ENCODE measurements around the gene LRRC7. TPM values are rescaled to one million over a fixed set of nuclear protein-coding genes. Genes with fewer than 3 reads are reported as not detected.

Gene LRRC7
- total and polyA plus RNA-seq, 2 of the 8 experiments (the other 6 are each of a cell fraction or from before 2014, with no cell fraction given), result 0.03 to 0.17 TPM

GRCh38 chr1:69967245-69967766, 399.6 kb downstream of the LRRC7 start:
- no peak for FAIRE-seq
- peaks cover 0 to 2% of the 10 kb centered on the region in 2 experiments; a peak in 2 of 4 replicates for H3K9me3 ChIP-seq (ENCODE audit: insufficient read depth in 2 of 2, low read depth in 1 of 2, low read length in 1 of 2)
- H3K4me1 ChIP-seq (replicated peaks in 1 of 4; ENCODE audit: control insufficient read depth in 3 of 4, insufficient read depth in 4 of 4, low read length in 3 of 4), result no peaks in the 10 kb centered on the region
- H3K18ac ChIP-seq (ENCODE audit: extremely low read depth, low read length), result no peak overlapping the region
- no peak overlapping the region for H4K8ac ChIP-seq (ENCODE audit: extremely low read depth, insufficient read depth, low read length)
- H3K9ac ChIP-seq (replicated peaks in 1 of 4; ENCODE audit: extremely low read depth in 1 of 4, low read depth in 3 of 4, low read length in 3 of 4), result no peak overlapping the region
- POLR2A ChIA-PET (ENCODE audit: partially characterized antibody), result no interaction called here
- H4K91ac ChIP-seq (replicated peaks; ENCODE audit: insufficient read length, low read length), result no peak overlapping the region
- H2BK12ac ChIP-seq (ENCODE audit: low read depth, low read length), result no peak overlapping the region
- no peaks in the 10 kb centered on the region for H3K79me1 ChIP-seq (ENCODE audit: low read depth, low read length)
- no peaks in the 10 kb centered on the region for H3K27me3 ChIP-seq (replicated peaks in 1 of 4; ENCODE audit: control insufficient read depth in 3 of 4, extremely low read depth in 1 of 4, insufficient read depth in 3 of 4, low read length in 3 of 4)
- 83% methylated on average over 3 of the region's 3 CpGs; no CpG with 5 or more reads in 1 of the 2 experiments for WGBS, 2 experiments (ENCODE audit: extremely low coverage in 1 of 2, insufficient coverage in 1 of 2, insufficient read length in 1 of 2, insufficient replicate concordance in 2 of 2, low coverage in 1 of 2, low lambda C conversion rate in 2 of 2, missing lambda C conversion rate in 1 of 2)
- H2BK20ac ChIP-seq (ENCODE audit: low read length), result no peak overlapping the region
- no peaks in the 10 kb centered on the region for H3K36me3 ChIP-seq (ENCODE audit: control insufficient read depth in 2 of 4, insufficient read depth in 4 of 4, low read length in 3 of 4)
- no peaks in the 10 kb centered on the region for H4K20me1 ChIP-seq (replicated peaks in 1 of 2; ENCODE audit: control insufficient read depth in 1 of 2, insufficient read depth in 2 of 2, low read length in 2 of 2)
- no peak overlapping the region for H3K56ac ChIP-seq (replicated peaks; ENCODE audit: insufficient read length, low read depth, low read length)
- H2BK15ac ChIP-seq (ENCODE audit: low read length), result no peak overlapping the region
- H2AFZ ChIP-seq (ENCODE audit: low read length), result no peak overlapping the region
- no peaks in the 10 kb centered on the region for H3K23me2 ChIP-seq (ENCODE audit: low read depth, low read length)
- no peak overlapping the region for H2AK5ac ChIP-seq (ENCODE audit: low read depth, low read length)
- CTCF ChIA-PET (ENCODE audit: partially characterized antibody), result interaction anchor here (0.8 kb wide), 1 partner anchor 9 kb away, joined by 3 read pairs; no protein-coding TSS in a partner anchor
- no peak overlapping the region for H3K4me2 ChIP-seq (ENCODE audit: insufficient read depth in 1 of 2, low read depth in 2 of 2, low read length in 2 of 2)
- no peak overlapping the region for H2BK5ac ChIP-seq (ENCODE audit: low read depth, low read length)
- H3K4ac ChIP-seq (replicated peaks; ENCODE audit: insufficient read length, low read depth, low read length), result no peak overlapping the region
- no peak overlapping the region for H3K27ac ChIP-seq (ENCODE audit: low read depth, low read length)
- no peak overlapping the region for H4K5ac ChIP-seq (ENCODE audit: insufficient read length, low read depth, low read length)
- H3K4me3 ChIP-seq (ENCODE audit: extremely low read depth in 1 of 4, insufficient read depth in 2 of 4, low read depth in 3 of 4, low read length in 4 of 4), result no peak overlapping the region
- no peaks in the 10 kb centered on the region for H3K79me2 ChIP-seq (ENCODE audit: control insufficient read depth in 1 of 2, insufficient read depth in 2 of 2, low read length in 2 of 2)
- H2BK120ac ChIP-seq (replicated peaks; ENCODE audit: low read depth, low read length), result no peak overlapping the region
- H3K23ac ChIP-seq (ENCODE audit: insufficient read length), result no peak overlapping the region
- no peak overlapping the region for H3K14ac ChIP-seq (ENCODE audit: insufficient read length)
- no peak for DNase-seq (ENCODE audit: low read depth in 1 of 2, low spot score in 2 of 2)
- TF ChIP-seq ZNF274 (IDR thresholded peaks at IDR 0.05; ENCODE audit: borderline replicate concordance, extremely low read depth, low read length) (no peak), POU5F1 (IDR thresholded peaks at IDR 0.05; ENCODE audit: low read depth, low read length) (no peak), ATF2 (IDR thresholded peaks at IDR 0.05; ENCODE audit: low read length) (no peak), SIX5 (IDR thresholded peaks at IDR 0.05; ENCODE audit: low read depth, low read length) (no peak), SUZ12 (IDR thresholded peaks at IDR 0.05; ENCODE audit: low read length) (no peak), BACH1 (IDR thresholded peaks at IDR 0.05; ENCODE audit: low read length) (no peak), YY1 (IDR thresholded peaks at IDR 0.05; ENCODE audit: low read depth, low read length) (no peak), TAF7 (optimal IDR thresholded peaks at IDR 0.05; ENCODE audit: borderline replicate concordance, low read depth, low read length) (no peak), GABPA (IDR thresholded peaks at IDR 0.05; ENCODE audit: borderline replicate concordance, insufficient read depth, low read length) (no peak), KDM4A (IDR thresholded peaks at IDR 0.05; ENCODE audit: low read depth, low read length, severe bottlenecking) (no peak), POLR2A (IDR thresholded peaks at IDR 0.05; ENCODE audit: control extremely low read depth in 1 of 2, low read depth in 2 of 2, low read length in 2 of 2) (no peak), TEAD4 (IDR thresholded peaks at IDR 0.05; ENCODE audit: low read depth, low read length) (no peak)
